ENCODE measurements around the gene IRF1.
"Not testable (repeated sequence)": the region's sequence is repeated elsewhere in the genome, so short reads cannot be mapped to it uniquely, and the experiment has no call there.

IRF1 gene

GRCh38 chr5:132490484-132491367 is at the start of gene IRF1:
Gene IRF1 (minus strand): TSS chr5:132490773. CDS start chr5:132489478, 1,295 bp downstream.
- DNase-seq = peak; percentile 96

GRCh38 chr5:132540149-132540548 is 49.6 kb upstream of the IRF1 start:
- no peak for DNase-seq

DNA sequence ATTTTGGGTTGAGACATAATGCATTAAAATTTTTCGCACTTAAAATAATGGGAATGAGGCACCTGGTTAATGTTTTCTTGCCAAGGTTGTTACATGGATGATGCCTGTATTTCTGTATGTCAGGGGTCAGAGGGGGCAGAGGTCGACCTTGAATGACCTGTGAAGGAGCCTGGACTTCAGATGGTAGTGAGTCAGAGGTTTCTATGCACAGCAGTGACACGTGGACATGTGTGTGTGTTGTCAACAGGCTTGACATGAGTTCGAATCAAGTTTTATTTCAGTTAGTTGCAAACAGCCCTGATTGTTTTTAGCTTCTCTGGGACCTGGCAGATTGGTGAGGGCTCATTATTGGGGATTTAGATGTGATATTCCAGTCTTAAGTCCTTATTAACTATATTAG is 49.1 kb upstream of the IRF1 start:
- no peak for DNase-seq

DNA sequence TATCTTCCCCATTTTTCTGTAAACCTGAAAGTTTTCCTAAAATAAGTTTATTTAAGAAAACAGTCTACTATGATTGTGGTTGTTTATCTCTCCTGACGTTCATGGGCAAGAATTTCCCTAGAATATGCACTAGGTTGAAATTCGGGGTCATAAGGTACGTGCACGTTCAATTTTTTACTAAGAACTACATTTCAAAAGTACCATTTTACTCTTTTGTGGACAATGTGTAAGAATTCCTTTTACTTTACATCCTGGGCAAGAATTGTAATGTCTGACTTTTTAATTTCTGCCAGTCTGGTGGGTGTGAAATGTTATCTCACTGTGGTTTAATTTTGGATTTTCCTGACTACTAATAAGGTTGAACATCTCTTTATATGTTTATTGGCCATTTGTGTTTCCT is 40.4 kb upstream of the IRF1 start:
- no peak for DNase-seq

DNA sequence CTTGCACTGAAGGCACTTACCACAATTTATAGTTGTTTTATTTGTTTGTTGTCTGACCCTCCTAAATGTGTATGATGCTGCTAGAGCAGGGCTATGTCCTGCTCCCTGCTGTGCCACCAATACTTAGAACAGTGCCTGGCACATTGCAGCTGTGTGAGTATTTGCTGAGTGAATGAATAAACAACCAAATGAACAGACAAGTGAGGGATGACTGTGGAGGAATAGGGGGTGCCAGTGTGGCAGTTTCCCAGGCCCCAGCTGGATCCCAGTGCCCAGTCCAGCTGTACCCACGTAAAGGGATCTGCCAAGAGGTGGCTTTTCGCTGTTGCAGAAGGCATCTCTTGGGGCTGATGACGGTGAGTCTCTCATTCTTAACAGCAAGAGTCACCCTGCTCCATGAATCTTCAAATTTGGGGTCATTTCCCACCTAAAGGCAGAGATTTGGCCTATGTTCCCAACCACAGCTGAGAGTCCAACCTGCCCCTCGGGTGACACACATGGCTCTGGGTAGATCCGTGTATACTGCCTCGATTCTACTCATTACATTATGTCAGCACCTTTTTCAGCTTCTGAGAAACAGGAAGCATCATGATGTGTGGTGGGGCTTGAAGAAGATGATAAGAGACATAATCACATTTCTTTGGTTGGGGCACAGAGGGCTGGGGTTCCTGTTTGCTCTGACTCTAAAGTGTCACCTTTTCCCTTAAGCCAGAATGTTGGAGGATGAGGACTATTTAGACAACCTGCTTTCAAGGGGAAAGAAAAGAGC is 38.5 kb upstream of the IRF1 start:
- DNase-seq = no peak

- DNase-seq = no peak
These were observed 37.4 kb upstream of the IRF1 start for GRCh38 chr5:132528021-132528420.

- no peak for DNase-seq
These were observed 36.5 kb upstream of the IRF1 start for GRCh38 chr5:132526974-132527564.

- DNase-seq = peak; percentile 40
These were observed 35.9 kb upstream of the IRF1 start for GRCh38 chr5:132526290-132526973.

DNA sequence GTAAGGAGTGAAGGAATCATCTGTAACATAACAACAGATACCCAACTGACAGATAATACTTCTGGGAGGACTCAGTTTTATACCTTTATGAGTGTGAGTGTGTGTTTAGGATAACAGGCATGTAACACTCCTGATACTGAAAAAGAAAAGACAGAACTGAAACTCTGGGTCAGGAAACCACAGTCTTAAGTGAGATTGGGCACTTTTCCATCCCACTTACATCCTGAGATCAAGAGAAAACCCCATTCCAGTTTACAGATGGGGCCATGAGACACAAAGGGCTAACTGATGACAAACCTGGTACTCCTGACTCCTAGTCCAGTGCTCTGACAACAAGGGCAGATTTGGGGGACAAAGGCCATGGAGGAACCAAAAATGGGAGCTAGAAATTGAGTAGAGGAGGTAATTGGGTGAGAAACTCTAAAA is 34.7 kb upstream of the IRF1 start:
- DNase-seq = no peak

GRCh38 chr5:132524877-132525276 is 34.3 kb upstream of the IRF1 start:
- DNase-seq = not testable (repeated sequence)

- DNase-seq = not testable (repeated sequence)
These were observed 31.5 kb upstream of the IRF1 start for GRCh38 chr5:132522067-132522466.

DNA sequence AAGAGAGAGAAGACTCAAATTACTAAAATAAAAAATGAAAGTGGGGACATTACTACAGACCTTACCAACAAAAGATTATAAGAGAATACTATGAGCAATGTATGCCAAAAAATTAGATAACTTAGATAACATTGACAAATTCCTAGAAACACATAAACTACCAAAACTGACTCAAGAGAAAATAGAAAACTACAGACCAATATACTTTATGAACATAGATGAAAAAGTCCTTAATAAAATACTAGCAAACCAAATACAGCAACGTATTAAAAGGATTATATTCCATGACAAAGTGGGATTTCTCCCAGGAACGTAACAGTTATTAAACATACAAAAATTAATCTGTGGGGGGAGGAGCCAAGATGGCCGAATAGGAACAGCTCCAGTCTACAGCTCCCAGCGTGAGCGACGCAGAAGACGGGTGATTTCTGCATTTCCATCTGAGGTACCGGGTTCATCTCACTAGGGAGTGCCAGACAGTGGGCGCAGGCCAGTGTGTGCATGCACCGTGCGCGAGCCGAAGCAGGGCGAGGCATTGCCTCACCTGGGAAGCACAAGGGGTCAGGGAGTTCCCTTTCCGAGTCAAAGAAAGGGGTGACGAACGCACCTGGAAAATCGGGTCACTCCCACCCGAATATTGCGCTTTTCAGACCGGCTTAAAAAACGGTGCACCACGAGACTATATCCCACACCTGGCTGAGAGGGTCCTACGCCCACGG is 23.2 kb upstream of the IRF1 start:
- DNase-seq = not testable (repeated sequence)

DNA sequence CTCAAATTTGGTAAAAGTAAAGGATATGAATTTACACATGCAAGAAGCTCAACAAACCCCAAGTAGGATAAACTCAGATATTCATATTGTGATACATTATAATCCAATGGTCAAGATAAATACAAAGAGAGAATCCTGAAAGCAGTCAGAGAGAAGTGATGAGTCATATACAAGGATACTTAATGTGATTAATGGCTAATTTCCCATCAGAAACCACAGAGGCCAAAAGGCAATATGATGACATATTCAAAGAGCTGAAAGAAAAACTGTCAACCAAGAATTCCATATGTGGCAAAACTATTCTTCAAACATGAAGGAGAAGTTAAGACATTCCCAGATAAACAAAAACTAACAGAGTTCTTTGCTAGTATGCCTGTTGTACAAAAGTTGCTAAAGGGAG is 19.5 kb upstream of the IRF1 start:
- DNase-seq = peak; percentile 91

DNA sequence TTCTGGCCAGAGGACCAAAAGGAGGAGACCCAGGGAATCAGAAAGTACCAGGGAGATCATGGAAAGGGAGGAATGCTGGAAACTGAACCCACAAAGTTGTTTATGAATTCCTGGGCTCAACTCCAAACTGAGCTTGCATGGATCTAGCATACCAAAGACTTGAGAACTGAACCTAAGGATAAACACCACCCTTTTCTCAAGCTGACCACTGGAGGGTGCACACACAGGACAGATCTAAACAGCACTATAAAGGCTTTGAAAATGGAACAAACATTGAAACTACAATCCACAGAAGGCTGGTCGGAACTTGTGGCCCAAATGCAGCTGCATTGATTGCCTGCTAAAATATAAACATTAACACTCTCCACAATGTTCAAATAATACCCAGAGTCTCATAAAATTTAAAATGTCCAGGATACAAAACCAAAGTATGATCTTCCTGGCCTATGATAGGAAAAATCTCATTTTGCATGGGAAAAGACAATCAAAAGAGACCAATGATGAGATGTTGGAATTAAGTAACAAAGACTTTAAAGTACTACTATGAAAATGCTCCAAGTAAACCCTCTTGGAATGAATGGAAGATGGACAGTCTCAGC is 15.6 kb upstream of the IRF1 start:
- peak; percentile 94 for DNase-seq

- peak; percentile 64 for DNase-seq
These were observed 15.1 kb upstream of the IRF1 start for GRCh38 chr5:132505641-132506040.

GRCh38 chr5:132504746-132505145 is 14.2 kb upstream of the IRF1 start:
- DNase-seq = no peak

DNA sequence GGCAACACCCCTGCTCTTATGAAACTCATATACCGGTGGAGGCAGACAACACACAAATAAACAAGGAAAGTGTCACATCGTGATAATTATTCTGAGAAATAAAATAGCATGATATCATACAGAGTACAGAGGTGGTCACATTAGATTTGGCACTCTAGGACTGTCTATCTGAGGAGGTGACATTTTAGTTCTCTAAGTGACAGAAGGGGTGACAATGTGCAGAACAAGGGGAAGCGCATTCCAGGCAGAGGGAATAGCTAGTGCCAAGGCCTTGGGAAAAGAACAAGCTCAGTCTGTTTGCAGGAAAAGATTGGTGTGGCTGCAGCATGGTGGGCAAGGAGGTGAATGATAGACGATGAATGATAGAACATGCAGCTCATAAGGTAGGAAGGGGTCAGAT is 12.7 kb upstream of the IRF1 start:
- DNase-seq = no peak

DNA sequence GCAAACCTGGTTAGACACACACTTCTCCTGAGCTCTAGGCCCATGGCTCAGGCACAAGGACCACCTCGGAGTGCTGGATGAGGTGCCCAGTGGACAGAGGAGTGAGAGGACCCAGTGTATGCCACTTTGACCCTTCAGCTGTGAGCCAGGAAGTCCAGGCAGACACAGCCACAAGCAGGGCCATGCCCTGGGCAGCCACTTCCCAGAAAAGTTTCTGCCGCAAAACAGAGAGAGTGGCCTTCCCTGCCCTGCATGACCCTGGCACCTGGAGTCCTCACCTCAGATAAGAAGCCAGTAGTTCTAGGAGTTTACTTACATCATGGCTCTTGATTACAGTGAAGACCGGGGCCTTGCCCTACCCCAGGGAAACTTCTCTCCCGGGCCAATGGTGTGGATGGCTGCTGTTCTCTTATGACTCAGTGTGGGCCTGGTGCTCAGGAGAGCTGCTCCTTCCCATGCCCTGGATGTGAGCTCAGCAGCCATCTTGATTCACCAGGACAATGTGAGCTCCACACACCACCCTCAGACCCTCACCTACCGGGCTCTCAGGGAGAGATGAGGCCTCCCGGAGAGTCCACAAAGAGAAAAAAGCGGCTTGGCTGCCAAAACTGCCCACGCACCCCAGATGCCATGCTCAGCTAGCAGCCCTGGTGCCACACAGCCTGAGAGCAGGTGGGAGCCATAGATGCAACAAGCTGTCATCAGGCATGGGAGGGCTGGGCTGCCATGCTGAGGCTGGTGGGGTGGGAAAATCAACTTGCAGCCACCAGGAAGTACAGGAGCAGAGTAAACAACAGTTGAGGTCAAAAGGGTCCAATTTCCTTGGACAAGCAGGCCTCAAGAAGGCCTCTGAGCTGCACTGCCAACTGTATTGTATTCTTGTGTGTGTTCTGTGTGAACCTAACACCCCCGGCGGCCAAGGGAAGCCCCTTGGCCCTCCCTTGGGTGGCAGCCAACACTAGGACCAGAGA is 11.7 kb upstream of the IRF1 start:
- DNase-seq = no peak

DNA sequence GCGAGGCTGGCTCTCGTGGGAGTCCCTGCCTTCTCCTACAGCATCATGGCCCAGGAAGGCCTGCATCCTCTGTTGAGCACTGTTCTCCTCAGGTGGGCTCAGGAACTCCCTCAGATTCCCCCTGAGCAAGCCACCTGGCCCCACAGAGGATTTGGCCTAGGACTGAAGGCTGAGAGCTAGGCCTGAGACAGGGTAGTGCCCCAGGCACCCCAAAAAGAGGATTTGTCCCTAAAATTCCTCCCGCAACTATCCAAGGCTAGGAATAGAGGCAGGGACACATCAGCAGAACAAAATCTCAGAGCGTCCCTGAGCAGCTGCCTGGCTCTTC is 11.0 kb upstream of the IRF1 start:
- DNase-seq = no peak

DNA sequence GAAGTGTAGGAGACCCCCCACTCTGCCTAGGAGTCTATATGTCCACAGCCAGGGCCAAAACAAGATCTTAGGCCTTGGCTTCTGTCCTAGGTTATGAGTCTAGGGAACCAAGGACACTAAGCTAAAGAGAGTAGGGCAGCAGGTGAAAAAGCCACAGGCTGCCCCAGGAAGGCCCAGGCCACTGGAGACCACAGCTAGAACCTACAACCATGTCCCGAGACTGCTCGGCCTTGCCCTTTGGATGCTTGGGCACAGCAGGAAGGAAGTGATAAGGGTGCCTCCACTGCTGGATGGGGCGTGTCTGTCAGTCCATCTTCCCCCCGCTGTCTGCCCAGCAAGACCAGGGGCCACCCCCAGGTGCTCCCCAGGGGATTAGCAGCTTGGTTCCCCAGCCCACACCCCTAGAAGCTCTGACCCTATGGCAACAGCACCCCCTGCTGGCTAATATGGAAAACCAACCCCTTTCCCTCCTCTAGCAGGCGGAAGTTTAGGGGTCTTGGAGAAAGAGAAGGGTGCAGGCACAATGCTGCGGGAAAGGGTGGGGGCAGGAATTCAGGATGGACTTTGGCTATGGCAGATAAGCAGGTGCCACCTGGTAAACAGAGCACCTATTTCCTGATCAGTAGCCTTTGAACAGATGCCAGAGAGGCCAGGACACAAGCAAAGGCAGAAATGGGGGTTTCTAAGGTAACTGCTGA is 10.5 kb upstream of the IRF1 start:
- peak; percentile 62 for DNase-seq

Measured in fibroblast of skin of right quadriceps (primary cell).